HG03045 (cell line): ENCODE data around the gene NPHP3.
"Not testable (repeated sequence)": the region's sequence is repeated elsewhere in the genome, so short reads cannot be mapped to it uniquely, and the experiment has no call there.

Source experiments
- ATAC-seq: cut with Tn5 transposase; IDR thresholded peaks from one replicate; pipeline ENCODE4 v1.9.1; 2021; ENCODE audit warnings: mild to moderate bottlenecking, moderate library complexity; ENCODE audit not compliant: unreplicated experiment

NPHP3 gene, protein sequence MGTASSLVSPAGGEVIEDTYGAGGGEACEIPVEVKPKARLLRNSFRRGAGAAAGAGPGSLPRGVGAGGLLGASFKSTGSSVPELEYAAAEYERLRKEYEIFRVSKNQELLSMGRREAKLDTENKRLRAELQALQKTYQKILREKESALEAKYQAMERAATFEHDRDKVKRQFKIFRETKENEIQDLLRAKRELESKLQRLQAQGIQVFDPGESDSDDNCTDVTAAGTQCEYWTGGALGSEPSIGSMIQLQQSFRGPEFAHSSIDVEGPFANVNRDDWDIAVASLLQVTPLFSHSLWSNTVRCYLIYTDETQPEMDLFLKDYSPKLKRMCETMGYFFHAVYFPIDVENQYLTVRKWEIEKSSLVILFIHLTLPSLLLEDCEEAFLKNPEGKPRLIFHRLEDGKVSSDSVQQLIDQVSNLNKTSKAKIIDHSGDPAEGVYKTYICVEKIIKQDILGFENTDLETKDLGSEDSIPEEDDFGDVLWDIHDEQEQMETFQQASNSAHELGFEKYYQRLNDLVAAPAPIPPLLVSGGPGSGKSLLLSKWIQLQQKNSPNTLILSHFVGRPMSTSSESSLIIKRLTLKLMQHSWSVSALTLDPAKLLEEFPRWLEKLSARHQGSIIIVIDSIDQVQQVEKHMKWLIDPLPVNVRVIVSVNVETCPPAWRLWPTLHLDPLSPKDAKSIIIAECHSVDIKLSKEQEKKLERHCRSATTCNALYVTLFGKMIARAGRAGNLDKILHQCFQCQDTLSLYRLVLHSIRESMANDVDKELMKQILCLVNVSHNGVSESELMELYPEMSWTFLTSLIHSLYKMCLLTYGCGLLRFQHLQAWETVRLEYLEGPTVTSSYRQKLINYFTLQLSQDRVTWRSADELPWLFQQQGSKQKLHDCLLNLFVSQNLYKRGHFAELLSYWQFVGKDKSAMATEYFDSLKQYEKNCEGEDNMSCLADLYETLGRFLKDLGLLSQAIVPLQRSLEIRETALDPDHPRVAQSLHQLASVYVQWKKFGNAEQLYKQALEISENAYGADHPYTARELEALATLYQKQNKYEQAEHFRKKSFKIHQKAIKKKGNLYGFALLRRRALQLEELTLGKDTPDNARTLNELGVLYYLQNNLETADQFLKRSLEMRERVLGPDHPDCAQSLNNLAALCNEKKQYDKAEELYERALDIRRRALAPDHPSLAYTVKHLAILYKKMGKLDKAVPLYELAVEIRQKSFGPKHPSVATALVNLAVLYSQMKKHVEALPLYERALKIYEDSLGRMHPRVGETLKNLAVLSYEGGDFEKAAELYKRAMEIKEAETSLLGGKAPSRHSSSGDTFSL (N-terminal part only)

DNA sequence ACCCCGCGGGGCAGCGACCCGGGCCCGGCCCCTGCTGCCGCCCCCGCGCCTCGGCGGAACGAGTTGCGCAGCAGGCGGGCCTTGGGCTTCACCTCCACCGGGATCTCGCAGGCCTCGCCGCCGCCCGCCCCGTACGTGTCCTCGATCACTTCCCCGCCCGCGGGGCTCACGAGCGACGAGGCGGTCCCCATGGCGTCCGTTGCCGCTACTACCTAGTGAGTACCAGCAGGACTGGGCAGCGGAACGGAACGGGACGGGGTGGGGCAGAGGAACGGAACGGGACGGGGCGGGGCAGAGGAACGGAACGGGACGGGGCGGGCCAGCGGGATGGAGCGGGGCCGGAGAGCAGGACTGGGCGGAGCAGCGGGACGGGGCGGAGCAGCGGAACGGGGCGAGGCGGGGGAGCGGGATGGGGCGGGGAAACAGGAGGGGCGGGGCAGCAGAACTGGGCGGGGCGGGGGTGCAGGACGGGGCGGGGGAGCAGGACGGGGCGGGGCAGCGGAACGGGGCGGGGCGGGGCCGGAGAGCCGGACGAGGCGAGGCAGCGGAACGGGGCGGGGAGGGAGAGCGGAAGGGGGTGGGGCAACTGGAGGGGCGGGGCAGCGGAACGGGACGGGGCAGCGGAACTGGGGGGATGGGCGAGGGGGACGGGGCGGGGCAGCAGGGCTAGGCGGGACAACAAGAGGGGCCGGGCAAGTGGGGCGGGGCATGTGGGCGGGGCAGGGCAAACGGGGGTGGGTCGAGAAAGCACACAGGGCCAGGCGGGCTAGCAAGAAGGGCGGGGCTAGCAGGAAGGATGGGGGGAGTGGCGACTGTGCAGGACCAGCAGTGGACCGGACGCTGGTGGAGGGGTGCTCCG lies at the start of gene NPHP3:
NPHP3 (minus strand) TSS at position 245 of the 859 bp plus-strand sequence; CDS start at position 191, 54 bp downstream.
- peak; percentile 85 for ATAC-seq

DNA sequence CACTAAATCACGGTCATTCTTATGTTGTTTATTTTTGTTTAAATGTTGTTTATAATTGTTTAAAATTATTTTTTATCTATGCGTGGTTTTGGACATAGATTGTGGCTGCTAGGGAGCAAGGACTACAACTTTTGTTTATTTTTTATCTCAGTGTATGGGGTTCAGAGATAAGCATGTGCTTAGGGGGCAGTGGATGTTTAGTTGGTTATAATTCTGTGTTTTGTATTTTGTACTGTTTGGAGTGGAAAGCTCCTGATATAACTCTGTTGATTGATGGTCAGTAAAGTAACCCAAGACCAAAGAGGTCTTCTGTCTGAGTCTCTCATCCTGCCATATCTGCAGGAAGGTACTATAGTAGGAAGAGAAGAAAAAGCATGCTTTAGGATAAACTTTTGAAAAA lies 36.5 kb upstream of the NPHP3 start:
- ATAC-seq = no peak

DNA sequence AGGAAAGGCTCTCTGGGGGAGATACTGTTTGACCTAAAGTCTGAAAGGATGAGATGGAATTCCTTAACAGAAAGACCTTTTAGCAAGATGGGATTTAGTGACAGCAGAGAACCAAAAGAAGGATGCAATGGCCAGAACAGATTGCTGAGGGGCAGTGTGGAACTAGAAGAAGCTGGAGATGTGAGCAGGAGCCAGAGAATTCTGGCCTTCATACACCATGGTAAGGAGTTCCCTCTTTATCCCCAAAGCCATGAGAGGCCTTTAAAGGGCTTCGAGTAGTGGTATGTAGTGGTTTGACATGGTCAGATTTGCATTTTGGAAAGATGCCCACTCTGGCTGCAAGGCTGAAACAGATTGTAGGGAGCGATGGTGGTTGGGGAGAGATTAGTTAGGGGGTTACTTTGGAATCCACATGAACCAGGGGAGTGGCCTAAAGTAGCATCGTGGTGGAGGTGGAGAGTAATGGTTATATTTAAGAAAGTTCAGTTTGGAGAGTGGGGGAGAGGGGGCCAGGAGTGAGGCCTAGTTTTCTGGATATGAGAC lies 34.0 kb upstream of the NPHP3 start:
- no peak for ATAC-seq

DNA sequence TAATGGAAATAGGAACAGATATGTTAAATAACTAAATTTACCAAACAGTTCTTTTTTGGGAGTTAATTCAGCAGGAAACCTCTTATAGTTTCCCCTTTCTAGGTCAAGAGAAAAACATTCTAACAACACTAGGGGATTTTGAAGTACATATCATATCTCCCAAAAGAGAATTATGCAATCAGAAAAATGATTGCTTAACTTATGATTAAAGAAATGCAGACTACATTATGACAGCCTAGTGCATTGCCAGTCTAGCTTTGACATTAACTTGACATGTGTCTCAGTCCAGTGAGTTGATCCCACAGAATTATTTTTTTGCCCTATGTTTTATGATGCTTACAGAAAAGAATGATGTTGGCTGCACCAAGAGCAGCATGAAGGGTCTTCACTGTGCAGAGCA lies 31.7 kb upstream of the NPHP3 start:
- no peak for ATAC-seq

DNA sequence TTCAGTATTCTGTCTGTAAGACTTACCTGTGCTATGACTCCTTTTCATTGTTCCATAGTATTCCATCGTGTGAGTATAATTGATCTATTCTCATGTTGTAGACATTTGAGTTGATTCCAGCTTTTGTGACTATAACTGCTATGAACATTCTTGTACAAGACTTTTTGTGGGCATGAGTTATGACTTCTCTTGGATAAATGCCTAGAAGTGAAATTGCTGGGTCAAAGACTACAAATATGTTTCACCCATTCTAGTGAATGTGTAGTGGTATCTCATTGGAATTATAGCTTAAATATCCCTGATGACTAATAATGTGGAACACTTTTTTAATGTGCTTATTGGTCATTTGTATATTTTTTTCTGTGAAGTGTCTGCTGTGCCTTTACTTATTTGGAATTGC lies 27.6 kb upstream of the NPHP3 start:
- ATAC-seq = no peak

DNA sequence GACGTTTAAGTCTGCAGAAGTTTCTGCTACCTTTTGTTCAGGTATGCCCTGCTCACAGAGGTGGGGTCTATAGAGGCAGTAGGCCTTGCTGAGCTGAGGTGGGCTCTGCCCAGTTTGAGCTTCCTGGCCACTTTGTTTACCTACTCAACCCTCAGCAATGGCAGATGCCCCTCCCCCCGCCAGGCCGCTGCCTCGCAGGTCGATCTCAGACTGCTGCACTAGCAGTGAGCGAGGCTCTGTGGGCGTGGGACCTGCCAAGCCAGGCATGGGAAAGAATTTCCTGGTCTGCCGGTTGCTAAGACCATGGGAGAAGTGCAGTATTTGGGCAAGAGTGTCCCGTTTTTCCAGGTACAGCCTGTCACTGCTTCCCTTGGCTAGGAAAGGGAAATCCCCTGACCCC lies 24.5 kb upstream of the NPHP3 start:
- not testable (repeated sequence) for ATAC-seq

DNA sequence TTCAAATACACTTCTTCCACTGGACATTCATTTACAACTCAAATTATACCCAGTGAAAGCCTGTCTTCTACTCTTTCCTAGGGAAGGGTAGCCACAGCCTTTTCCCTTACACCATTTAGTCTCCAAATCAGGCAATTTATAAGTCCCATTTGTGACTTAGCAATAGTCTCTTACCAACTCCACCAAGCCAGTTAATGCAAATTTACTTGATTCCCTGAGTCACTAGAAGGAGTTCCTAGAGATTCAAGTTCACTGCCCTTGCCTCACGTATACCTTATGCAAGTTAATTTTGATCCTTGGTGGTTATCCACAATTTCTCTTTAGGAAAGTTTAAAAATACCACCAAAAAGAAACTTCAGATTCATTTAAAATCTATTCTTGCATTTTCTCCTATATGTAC lies 16.1 kb upstream of the NPHP3 start:
- no peak for ATAC-seq

DNA sequence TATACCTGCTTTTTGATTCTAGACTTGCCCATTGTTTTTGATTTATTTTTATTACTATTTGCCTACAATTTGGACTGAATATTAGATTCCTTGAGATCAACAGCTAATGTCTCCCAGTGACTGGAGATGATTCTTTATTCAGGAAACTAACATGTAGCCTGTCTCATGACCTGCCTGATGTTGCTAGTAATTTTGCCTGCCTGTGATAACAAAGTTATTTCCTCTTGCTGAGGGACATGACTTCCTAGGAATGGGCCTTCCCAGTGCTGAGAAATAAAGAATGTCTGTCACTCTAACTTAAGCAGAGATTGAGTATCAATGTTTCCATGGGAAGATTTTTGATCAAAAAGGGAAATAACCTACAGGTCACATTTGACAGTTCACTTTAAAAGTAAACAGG lies 13.4 kb upstream of the NPHP3 start:
- no peak for ATAC-seq

DNA sequence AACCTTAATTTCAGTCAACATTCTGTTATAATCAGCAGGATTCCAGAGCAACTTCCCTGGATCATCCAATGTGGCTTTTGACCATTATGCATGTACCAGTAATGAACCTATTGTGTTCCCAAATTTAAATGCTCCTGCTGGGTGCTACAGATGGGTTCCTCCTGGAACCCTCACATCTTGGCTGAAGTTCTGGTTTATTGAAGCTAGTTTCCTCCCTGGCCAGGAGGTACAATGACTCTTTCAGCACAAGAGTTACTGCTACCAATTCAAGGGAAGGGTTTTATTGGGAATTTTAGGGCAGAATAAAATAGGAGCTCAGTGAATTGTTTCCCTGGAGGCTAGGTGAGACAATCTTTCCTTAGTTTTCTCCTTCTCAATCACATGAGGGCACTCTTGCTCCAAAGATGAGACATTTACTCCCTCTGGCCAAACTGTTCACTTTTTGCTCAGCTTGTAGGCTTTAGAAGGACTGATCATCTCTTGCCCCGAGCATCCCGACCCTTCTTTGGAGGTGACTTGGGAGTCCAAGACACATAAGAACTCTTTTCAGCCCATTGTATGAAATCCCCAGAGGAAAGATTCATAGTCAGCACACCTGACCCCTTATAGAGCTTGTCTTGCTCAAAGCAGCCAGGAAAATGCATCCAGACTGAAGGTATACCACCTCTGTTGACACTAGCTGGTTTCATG lies 8.8 kb upstream of the NPHP3 start:
- ATAC-seq = no peak

DNA sequence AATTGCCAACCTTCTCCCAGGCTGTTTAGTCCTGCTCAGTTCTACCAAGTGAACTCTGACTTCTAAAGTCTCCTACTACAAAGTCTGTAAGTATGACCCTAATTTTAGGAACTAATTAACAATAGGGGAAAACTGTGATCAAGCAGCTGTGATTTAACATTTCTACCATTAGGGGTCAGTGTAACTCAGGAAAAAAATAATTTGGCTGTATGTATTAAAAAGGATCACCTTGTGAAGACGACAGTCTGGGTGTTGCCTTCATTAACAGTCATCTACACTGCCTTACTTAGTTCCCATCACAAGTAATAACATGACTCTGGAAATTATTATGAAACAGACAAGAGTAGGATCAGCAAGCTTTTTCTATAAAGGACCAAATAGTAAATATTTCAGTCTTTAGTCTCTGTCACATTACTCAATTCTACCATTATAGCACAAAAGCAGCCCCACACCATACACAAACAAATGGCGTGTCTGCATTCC lies 4.2 kb upstream of the NPHP3 start:
- ATAC-seq = no peak

DNA sequence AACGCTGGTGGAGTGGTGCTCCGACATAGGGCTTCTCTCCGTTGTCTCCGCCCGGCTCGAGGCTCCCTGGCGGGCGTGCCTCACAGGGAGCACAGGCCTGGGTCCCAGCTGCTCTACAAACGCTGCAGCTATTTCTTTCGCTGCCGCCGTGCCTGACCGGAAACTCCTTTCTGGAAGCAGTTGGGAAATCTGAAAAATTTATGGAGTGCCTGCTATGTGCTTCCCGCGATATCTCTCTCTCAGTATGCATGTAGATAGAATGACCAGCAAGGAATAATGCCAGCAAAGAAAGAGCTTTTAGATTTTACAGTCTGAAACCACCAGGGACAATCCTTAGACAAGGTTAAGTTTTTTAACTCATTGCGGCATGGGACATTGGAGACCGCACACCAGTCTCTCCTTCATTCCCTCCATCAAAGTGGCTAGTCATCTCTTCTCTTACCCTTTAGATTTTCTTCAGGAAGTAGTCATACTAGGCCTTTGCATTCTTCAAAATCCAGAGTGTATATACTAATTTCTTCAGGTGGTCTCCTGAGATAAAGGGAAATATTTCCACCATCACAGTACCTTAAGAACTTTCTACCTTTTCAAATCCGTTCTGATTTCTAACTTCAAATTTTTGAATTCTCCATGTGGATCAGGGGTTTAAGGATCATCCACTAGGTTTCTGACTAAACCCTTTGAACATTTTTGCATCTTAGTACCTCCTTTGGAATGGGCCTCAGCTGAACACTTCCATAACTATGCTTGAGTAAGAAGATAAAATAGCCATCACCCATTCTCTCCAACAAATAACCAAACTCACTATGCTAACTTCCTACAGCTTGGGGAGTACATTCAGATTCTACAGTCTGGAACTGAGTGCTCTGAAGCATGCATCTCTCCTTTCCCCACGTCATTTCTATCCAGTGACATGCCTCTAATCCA lies 1.1 kb upstream of the NPHP3 start:
- ATAC-seq = no peak

DNA sequence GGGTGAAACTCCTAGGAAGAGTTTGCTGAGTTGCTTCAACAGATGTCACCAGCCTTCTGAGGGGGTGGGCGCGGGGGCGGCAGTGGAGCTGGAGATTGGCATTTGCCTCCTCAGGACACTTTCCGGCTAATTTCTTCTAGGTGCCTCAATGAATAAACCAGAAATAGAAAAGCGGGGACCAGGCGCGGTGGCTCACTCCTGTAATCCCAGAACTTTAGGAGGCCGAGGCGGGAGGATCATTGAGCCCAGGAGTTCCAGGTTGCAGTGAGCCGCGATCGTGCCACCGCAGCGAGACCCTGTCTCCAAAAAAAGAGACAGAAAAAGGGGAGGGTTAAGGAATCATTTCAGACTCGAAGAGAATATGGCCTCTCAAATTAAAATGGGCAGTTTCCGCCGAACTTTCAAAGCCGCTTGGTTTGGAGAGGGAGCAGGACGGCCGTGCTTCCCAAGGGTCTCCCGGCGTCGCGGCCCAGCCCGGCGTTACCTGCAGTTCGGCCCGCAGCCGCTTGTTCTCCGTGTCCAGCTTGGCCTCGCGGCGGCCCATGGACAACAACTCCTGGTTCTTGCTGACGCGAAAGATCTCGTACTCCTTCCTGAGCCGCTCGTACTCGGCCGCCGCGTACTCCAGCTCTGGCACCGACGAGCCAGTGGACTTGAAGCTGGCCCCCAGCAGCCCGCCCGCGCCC lies 587 bp downstream of the NPHP3 start:
- peak; percentile 28 for ATAC-seq

DNA sequence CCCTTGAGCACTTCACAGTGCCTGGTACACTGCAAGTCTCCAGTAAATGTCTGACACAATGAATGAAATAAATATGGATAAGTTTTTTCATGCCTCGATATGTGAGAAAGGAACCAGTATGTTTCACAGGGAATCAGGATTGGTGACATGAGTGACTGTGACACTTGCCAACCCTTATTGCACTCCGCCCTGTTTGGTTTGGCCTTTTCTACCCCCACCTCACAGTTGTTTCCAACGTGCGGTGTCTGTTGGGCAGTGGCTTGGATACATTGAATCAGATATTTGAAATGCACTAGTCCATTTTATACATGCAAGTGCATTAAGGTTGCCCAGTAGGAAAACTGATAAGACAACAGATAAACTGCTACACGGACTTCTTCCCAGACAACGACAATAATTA lies 2.0 kb downstream of the NPHP3 start:
- ATAC-seq = no peak

DNA sequence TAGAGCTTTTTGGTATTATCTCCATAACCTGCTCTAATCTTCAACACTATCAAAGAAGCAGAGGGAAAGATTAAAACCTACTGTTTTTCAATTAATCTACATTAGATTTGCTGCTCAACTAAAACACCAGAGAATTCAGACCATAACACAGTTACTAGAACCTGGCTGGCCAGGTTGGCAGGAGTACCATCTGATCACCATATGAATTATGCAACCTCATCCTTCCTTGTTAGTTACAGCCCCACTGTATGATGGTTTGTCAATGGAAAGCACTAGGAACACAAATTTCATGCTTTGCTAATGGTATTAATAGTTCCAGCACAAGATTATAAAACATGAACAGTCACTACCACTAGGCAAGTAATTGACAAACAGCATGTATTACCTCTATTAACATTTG lies 5.8 kb downstream of the NPHP3 start:
- ATAC-seq = no peak

DNA sequence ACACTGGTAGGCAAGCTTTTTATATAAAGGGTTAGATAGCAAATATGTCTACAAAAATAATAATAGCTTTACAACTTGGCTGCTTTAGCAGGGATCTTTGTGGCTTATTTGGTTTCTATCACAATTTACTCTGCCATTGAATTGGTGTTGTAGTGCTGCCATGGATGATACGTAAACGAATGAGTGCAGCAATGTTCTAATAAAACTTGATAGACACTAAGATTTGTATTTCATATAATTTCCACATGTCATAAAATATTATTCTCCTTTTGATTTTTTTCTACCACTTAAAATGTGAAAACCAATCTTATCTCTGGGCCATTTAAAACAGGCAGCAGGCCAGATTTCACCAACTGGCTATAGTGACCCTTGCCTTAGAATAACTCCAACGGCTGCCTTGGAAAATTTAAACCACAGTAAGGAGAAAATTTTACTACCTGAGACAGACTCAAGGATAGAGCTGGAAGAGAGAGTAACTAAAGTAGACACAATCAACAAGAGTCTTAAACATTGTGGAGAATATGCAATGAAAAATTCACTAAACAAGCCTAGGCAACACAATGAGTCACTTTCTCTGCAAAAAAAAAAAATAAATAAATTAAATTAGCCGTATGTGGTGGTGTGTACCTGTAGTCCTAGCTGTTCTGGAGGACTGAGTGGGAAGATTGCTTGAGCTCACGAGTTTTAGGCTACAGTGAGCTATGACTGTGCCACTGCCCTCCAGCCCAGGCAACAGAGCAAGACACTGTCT lies 8.1 kb downstream of the NPHP3 start:
- ATAC-seq = no peak

DNA sequence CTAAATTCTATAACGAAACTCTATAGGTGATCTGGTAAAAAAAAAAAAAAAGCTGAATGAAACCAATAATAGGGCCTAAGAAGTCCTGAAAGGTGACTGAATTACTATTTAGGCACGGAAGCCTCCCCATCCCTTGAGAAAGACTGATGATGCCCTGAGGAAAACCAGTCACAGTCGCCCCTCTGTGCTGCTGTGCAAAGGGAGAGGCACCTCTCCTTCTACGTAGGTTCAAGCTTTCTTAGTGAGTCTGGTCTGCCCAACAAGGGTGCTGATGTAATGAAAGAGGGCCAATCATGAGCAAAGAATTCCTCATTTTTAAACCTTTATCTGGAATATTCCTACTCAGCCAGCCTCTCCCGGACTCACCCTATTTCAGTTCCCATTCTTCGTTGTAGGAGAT lies 11.9 kb downstream of the NPHP3 start:
- ATAC-seq = no peak

DNA sequence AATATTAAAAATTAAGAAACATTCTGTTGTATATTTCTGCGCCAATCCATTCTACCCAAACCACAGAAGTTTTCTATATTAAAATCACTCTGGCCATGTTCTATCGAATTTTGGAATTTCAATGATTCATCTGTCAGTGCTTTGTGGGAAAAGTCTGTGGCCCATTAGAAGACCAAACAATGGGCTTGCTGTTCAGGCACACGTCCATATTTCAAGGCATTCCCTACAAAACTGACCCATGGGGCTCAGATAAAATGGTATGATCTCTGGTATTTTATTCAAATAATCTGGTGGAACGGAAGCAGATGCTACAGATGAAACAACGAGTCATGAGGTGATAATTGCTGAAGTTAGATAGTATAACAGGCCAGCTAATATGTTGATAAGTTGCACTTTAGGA lies 12.4 kb downstream of the NPHP3 start:
- ATAC-seq = no peak
